Inferior parietal cortex (tissue), 1 donor: Measurements from ENCODE around the gene CDH4.
A peak's percentile ranks its signal among the peaks of the same experiment; 100 is the strongest.

Experiments
- DNase-seq: peaks from one replicate; pipeline ENCODE4 v3.0.0-alpha.2; 2016; ENCODE audit errors: extremely low spot score

Gene CDH4

GRCh38 chr20:61600016-61600415 is 348.0 kb downstream of the CDH4 start:
- DNase-seq: no peak

GRCh38 chr20:61601361-61601760 is 349.3 kb downstream of the CDH4 start:
- no peak for DNase-seq

GRCh38 chr20:61601853-61602252 is 349.8 kb downstream of the CDH4 start:
- no peak for DNase-seq

- no peak for DNase-seq
Observed at GRCh38 chr20:61603715-61604114, 351.7 kb downstream of the CDH4 start.

GRCh38 chr20:61604549-61604948 is 352.5 kb downstream of the CDH4 start:
- DNase-seq: no peak

- DNase-seq: no peak
Observed at GRCh38 chr20:61605283-61605682, 353.2 kb downstream of the CDH4 start.

- no peak for DNase-seq
Observed at GRCh38 chr20:61605862-61606557, 353.9 kb downstream of the CDH4 start.

GRCh38 chr20:61608275-61609085 is 356.4 kb downstream of the CDH4 start:
- no peak for DNase-seq

- DNase-seq: no peak
Observed at GRCh38 chr20:61609461-61609860, 357.4 kb downstream of the CDH4 start.

- DNase-seq: no peak
Observed at GRCh38 chr20:61611401-61612180, 359.5 kb downstream of the CDH4 start.

GRCh38 chr20:61613917-61614705 is 362.1 kb downstream of the CDH4 start:
- no peak for DNase-seq

- DNase-seq: no peak
Observed at GRCh38 chr20:61614706-61615100, 362.6 kb downstream of the CDH4 start.

GRCh38 chr20:61615806-61616205 is 363.7 kb downstream of the CDH4 start:
- no peak for DNase-seq

- no peak for DNase-seq
Observed at GRCh38 chr20:61619751-61620150, 367.7 kb downstream of the CDH4 start.

- DNase-seq: no peak
Observed at GRCh38 chr20:61620174-61620573, 368.1 kb downstream of the CDH4 start.

- DNase-seq: peak; percentile 57
Observed at GRCh38 chr20:61621035-61621730, 369.1 kb downstream of the CDH4 start.

- no peak for DNase-seq
Observed at GRCh38 chr20:61621852-61622251, 369.8 kb downstream of the CDH4 start.

GRCh38 chr20:61623451-61623850 is 371.4 kb downstream of the CDH4 start:
- no peak for DNase-seq

GRCh38 chr20:61625246-61625645 is 373.2 kb downstream of the CDH4 start:
- no peak for DNase-seq

- DNase-seq: no peak
Observed at GRCh38 chr20:61626412-61626811, 374.4 kb downstream of the CDH4 start.

GRCh38 chr20:61627791-61628415 is 375.8 kb downstream of the CDH4 start:
- DNase-seq: no peak
